Measurements from ENCODE around the gene BSX.

BSX gene

DNA sequence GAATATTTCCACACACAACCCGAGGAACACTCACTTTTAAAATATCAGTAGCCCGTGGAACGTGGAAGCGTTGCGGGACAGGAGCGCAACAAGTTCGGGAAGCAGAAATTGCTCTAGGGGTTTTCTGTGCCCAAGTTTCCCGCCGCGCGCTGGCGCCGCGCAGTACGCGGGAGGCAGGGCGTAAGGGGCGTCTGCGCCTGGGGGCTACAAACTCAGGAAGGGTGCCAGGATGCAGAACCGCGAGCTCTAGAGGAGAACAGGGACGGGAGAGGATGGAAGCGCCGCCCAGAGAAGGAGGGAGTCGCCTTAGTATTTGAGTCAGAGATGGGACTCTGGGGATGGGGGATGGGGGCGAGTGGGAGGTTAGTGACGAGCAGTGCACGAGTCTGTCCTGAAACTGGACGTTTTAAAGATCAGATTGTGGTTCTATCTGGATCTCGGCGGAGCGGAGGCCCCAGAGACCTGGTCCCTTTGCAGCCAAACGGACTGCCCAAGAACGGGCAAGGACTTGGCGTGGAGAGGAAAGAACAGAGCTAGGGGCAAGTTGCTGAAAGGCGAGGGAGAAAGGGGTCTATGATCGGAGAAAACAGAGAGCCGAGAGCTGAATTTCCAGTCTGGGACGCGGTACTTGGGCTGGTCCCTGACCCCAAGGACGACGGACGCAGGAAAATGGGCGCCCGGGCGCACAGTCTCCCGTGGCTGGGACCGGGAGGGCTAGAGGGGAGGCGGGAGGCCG, 4.7 kb downstream of the BSX start:
- Histone ChIP-seq H3K36me3 (ENCODE audit: insufficient read depth, low read length) (no peaks in the 10 kb centered on the region), H3K9me2 (replicated peaks; ENCODE audit: low read depth, low read length) (no peaks in the 10 kb centered on the region), H3K79me2 (ENCODE audit: insufficient read depth, low read length) (no peaks in the 10 kb centered on the region), H3F3A (ENCODE audit: low read depth) (no peaks in the 10 kb centered on the region), H3K27me3 (ENCODE audit: insufficient read depth, low read length, poor library complexity, severe bottlenecking) (no peaks in the 10 kb centered on the region), H4K20me1 (ENCODE audit: insufficient read depth, low read length, poor library complexity, severe bottlenecking) (no peaks in the 10 kb centered on the region), H3K9ac (ENCODE audit: low read depth, low read length, poor library complexity, severe bottlenecking) (no peak overlapping the region), H3K4me1 (ENCODE audit: insufficient read depth, low read length, poor library complexity, severe bottlenecking) (no peaks in the 10 kb centered on the region), H3K9me3 (ENCODE audit: insufficient read depth, low read depth, low read length) (no peaks in the 10 kb centered on the region), H3K4me3 (ENCODE audit: low read length, poor library complexity, severe bottlenecking) (no peak overlapping the region), H2AFZ (ENCODE audit: low read length) (no peak overlapping the region), H3K4me2 (ENCODE audit: low read depth, low read length, poor library complexity, severe bottlenecking) (no peak overlapping the region)
- TF ChIP-seq, protein P1, sequence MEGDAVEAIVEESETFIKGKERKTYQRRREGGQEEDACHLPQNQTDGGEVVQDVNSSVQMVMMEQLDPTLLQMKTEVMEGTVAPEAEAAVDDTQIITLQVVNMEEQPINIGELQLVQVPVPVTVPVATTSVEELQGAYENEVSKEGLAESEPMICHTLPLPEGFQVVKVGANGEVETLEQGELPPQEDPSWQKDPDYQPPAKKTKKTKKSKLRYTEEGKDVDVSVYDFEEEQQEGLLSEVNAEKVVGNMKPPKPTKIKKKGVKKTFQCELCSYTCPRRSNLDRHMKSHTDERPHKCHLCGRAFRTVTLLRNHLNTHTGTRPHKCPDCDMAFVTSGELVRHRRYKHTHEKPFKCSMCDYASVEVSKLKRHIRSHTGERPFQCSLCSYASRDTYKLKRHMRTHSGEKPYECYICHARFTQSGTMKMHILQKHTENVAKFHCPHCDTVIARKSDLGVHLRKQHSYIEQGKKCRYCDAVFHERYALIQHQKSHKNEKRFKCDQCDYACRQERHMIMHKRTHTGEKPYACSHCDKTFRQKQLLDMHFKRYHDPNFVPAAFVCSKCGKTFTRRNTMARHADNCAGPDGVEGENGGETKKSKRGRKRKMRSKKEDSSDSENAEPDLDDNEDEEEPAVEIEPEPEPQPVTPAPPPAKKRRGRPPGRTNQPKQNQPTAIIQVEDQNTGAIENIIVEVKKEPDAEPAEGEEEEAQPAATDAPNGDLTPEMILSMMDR (conservative IDR thresholded peaks at IDR 0.05; ENCODE audit: low read length) = no peak
- TF ChIP-seq EZH2phosphoT487 (IDR thresholded peaks at IDR 0.05; ENCODE audit: borderline replicate concordance) = no peak

DNA sequence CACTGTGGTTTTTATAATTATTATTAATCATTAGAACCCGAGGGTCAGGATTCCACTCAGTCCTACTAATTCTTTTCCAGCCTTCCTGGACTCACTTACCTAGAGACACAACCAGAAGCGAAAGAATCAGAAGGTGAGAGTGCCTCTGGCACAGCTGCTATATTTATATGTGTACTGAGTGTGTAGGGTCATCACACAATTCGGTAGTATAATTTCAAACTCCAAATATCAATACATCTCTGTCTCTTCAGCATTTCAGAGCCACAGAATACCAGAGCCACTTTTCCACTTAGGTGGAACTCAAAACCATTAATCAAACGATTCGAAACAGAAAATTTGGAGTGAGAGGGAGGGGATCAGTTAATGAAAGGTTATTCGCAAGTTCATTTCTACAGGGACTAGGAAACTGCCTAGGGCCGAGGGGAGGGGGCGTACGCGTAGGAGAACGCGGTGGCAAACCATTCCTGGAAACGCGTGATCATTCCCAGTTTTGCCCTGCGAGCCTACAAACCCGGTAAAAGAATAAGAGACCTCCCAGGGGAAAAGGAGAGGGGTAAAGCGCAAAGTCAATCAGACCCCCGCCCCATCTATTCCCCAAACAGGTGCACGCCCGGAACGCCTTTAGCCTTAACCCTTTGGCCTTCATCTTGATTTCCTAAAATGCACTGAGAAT, 5.4 kb downstream of the BSX start:
- TF ChIP-seq EZH2phosphoT487 (IDR thresholded peaks at IDR 0.05; ENCODE audit: borderline replicate concordance) = no peak
- TF ChIP-seq, protein P1 (conservative IDR thresholded peaks at IDR 0.05; ENCODE audit: low read length) = no peak
- H3K4me2 ChIP-seq (ENCODE audit: low read depth, low read length, poor library complexity, severe bottlenecking) = no peak overlapping the region
- no peak overlapping the region for H2AFZ ChIP-seq (ENCODE audit: low read length)

DNA sequence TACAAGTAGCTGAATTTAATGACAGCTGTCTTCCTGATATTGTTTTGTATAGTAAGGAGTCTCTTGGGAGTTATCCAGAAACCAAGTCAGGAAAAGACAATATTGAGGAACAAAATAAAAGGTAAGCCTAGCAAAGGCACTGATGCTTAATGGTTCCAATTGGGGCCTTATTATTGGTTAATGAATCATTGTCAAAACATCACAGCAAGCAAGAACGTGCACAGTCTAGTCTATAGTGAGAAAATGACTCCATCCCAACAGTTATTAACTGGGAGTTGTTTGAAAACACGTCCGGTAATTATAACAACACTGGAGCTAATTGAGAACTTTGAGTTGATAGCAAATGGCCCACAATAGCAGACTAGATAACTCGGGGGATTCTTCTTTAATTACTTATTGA, 17.7 kb downstream of the BSX start:
- no peak for TF ChIP-seq EZH2phosphoT487 (IDR thresholded peaks at IDR 0.05; ENCODE audit: borderline replicate concordance)
- TF ChIP-seq, protein P1 (conservative IDR thresholded peaks at IDR 0.05; ENCODE audit: low read length) = no peak
- Histone ChIP-seq H3K4me2 (ENCODE audit: low read depth, low read length, poor library complexity, severe bottlenecking) (no peak overlapping the region), H3K79me2 (ENCODE audit: insufficient read depth, low read length) (no peaks in the 10 kb centered on the region), H3K9me2 (replicated peaks; ENCODE audit: low read depth, low read length) (no peaks in the 10 kb centered on the region), H3F3A (ENCODE audit: low read depth) (no peaks in the 10 kb centered on the region), H3K4me3 (ENCODE audit: low read length, poor library complexity, severe bottlenecking) (no peak overlapping the region), H3K9me3 (ENCODE audit: insufficient read depth, low read depth, low read length) (no peaks in the 10 kb centered on the region), H4K20me1 (ENCODE audit: insufficient read depth, low read length, poor library complexity, severe bottlenecking) (no peaks in the 10 kb centered on the region), H2AFZ (ENCODE audit: low read length) (no peak overlapping the region), H3K4me1 (ENCODE audit: insufficient read depth, low read length, poor library complexity, severe bottlenecking) (no peaks in the 10 kb centered on the region), H3K9ac (ENCODE audit: low read depth, low read length, poor library complexity, severe bottlenecking) (no peak overlapping the region), H3K27me3 (ENCODE audit: insufficient read depth, low read length, poor library complexity, severe bottlenecking) (no peaks in the 10 kb centered on the region), H3K36me3 (ENCODE audit: insufficient read depth, low read length) (no peaks in the 10 kb centered on the region)

More for the DNA sequence above, 5.4 kb downstream of the BSX start:
- Histone ChIP-seq H3K79me2 (ENCODE audit: insufficient read depth, low read length) (no peaks in the 10 kb centered on the region), H3K27me3 (ENCODE audit: insufficient read depth, low read length, poor library complexity, severe bottlenecking) (no peaks in the 10 kb centered on the region), H3K9me2 (replicated peaks; ENCODE audit: low read depth, low read length) (no peaks in the 10 kb centered on the region), H3K4me3 (ENCODE audit: low read length, poor library complexity, severe bottlenecking) (no peak overlapping the region), H3F3A (ENCODE audit: low read depth) (no peaks in the 10 kb centered on the region), H3K9me3 (ENCODE audit: insufficient read depth, low read depth, low read length) (no peaks in the 10 kb centered on the region), H4K20me1 (ENCODE audit: insufficient read depth, low read length, poor library complexity, severe bottlenecking) (no peaks in the 10 kb centered on the region), H3K36me3 (ENCODE audit: insufficient read depth, low read length) (no peaks in the 10 kb centered on the region), H3K9ac (ENCODE audit: low read depth, low read length, poor library complexity, severe bottlenecking) (no peak overlapping the region), H3K4me1 (ENCODE audit: insufficient read depth, low read length, poor library complexity, severe bottlenecking) (no peaks in the 10 kb centered on the region)

Data from Loucy (cell line).